ENCODE measurements around the gene PRKCA. TPM values are rescaled to one million over a fixed set of nuclear protein-coding genes. Genes with fewer than 3 reads are reported as not detected.
"Not testable (repeated sequence)": the region's sequence is repeated elsewhere in the genome, so short reads cannot be mapped to it uniquely, and the experiment has no call there.

PRKCA gene
- polyA plus RNA-seq, 3 donors: 24.5 to 28.5 (median 27.0) TPM

DNA sequence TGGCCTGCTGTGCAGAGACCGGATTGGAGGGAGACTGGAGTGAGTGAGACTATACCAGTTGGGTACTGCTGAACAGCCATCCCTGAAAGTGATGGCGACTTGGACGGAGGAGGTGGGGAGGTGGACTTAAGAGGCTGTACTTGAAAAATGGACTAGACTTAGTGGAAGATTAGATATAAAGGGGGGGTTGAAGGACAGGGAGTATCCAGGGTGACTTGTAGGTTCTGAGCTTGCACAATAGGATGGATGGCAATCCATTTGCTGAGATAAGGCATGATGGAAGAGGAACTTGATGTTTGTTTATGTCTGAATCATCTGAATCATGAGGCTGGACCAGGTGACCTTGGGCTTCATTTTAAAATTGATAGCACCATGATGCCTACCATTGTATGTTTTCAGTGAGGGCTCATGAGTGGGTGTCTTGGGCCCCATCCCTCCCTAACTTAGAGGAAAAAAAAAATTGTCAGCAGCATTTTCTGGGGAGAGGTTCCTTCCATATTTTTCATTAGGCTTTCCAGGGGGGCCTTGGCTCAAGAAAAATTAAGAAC is 41.2 kb downstream of the PRKCA start:
- DNase-seq (ENCODE audit: extremely low read depth in 1 of 11, low read depth in 9 of 11, low spot score in 4 of 11): no peak

DNA sequence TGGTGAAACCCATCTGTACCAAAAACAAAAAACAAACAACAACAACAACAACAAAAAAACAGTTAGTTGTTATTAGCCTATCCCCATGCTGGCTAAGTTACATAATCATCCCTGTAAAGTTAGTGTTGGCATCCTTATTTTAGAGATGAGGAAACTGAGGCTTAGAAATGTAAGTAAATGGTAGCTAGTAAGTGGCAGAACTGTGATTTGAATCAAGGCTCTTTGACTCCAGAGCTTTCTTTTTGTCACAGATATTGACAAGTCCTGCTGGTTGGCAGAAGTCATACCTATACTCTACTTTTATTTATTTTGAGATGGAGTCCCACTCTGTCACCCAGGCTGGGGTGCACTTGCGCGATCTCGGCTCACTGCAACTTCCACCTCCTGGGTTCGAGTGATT is 42.1 kb downstream of the PRKCA start:
- DNase-seq (ENCODE audit: extremely low read depth in 1 of 11, low read depth in 9 of 11, low spot score in 4 of 11): no peak

GRCh38 chr17:66345264-66345663 is 42.9 kb downstream of the PRKCA start:
- no peak for DNase-seq (ENCODE audit: extremely low read depth in 1 of 11, low read depth in 9 of 11, low spot score in 4 of 11)

GRCh38 chr17:66345949-66346638 is 43.7 kb downstream of the PRKCA start:
- not testable (repeated sequence) for DNase-seq (ENCODE audit: extremely low read depth in 1 of 11, low read depth in 9 of 11, low spot score in 4 of 11)

DNA sequence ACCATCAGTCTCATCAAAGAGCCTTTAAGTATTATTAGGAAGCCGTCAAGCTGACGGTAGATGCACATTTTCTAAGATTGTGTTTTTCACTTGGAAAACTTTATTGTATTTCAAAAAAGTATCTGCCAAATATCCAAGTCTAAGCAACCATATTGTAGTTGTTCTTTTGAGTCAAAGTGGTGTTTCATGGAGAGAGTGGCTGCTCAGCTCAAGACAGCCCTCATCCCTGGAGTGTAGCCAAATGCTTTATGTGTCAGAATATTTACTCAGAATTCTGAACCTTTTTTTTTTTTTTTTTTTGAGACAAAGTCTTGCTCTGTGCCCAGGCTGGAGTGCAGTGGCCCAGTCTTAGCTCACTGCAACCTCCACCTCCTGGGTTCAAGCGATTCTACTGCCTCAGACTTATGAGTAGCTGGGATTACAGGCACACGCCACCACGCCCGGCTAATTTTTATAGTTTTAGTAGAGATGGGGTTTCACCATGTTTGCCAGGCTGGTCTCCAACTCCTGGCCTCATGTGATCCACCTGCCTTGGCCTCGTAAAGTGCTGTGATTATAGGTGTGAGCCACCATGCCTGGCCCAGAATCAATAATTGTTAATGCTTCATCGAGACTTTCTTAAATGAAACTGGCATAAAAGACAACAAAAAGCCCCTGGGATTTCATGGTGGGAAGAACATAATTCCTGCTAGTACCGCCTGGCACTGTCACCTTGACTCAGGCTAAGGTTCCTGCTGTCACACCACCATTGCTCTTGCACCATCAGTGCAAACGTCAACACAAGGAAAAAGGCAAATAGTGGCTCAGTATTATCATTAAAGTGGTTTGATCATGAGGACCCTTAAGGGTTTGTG is 45.5 kb downstream of the PRKCA start:
- no peak for DNase-seq (ENCODE audit: extremely low read depth in 1 of 11, low read depth in 9 of 11, low spot score in 4 of 11)

DNA sequence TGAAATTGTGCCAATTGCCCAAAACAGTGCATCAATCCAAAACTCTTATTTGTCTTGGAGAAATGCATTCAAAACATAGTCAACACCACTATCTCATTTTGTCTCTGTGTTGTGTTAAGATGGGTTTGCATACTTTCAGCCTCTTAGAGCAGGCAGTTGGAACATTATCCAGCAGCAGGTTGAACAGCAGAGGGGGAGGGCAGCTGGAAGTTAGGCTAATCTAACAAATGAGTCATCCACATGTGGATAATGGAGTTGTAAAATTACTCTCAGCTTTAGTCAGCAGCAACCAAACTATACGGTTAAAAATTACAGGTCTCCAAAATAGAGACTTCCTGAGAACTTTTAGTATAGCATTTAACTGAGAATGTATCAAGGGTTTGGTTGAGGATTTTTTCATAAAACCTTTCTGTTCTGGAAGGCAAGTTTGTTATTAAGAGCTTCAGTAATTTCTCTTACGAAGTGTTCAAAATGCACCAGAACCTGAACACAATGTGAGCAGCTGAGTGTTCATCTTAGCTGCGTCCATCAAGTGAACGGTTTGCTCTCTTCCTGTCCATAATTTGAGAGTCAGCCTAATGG is 46.3 kb downstream of the PRKCA start:
- no peak for DNase-seq (ENCODE audit: extremely low read depth in 1 of 11, low read depth in 9 of 11, low spot score in 4 of 11)

DNA sequence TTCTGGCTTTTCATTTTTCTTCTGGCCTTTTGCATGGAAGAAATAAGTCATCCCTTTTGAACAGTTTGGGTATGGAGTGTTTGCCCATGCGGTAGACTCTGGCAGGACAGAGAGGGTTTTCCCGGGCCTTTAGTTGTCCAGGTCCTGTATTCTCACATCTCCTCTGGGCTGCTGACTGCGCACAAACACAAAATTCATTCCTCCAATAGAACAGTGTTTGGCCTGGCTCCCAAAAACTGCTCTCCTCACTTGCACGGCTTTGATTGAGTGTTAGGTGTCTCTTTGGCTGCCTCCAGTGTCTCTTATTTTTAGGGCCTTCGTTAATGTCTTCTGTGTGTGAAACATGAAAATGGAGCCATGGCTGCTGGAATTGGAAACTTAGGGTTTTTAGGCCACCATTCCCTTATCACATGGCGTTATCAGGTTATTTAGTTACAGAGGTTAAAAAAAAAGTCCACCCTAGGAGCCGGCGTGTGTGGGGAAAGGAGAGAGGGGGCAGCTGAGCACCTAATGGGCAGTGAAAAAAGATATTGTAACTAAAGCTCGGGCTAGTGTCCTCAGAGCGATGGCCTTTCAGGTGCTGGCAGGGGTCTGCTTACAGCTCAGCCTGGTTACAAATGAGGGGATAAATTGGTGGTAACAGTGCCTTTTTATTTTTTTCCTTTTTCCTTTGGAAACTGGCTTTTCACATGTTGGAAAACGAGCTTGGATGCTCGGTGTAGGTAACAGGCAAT is 47.3 kb downstream of the PRKCA start:
- no peak for DNase-seq (ENCODE audit: extremely low read depth in 1 of 11, low read depth in 9 of 11, low spot score in 4 of 11)

DNA sequence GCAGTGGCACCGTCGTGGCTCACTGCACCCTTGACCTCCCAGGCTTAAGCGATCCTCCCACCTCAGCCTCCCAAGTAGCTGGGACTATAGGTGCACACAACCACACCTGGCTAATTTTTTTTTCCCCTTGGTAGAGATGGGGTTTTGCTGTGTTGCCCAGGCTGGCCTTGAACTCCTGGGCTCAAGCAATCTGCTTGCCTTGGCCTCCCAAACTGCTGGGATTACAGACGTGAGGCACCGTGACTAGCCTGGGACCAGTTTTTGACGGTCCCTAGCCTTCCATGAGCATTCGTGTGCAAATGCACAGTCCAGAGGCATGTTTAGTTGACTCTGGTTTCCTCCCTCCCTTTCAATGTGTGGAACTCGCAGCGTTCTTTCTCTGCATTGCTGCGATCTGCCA is 48.2 kb downstream of the PRKCA start:
- DNase-seq (ENCODE audit: extremely low read depth in 1 of 11, low read depth in 9 of 11, low spot score in 4 of 11): not testable (repeated sequence)

DNA sequence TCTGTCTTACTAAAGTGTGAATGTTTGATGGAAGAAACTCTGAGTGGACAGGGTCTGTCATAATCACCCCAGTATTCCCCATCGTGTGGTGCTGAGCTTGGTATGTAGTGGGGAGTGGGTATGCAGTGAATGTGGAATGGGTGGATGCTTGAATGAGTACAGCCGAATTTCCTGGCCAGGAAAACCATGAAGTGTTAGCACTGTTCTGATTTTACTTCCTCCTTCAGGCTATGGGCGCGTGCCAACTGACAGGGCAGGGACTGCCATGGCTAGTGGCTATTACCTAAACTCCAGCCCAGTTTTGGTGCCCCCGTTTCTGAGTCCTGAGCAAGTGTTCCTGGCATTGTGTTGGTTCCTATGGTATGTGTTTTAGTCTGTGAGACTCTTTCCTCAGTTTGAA is 48.6 kb downstream of the PRKCA start:
- DNase-seq (ENCODE audit: extremely low read depth in 1 of 11, low read depth in 9 of 11, low spot score in 4 of 11): no peak

DNA sequence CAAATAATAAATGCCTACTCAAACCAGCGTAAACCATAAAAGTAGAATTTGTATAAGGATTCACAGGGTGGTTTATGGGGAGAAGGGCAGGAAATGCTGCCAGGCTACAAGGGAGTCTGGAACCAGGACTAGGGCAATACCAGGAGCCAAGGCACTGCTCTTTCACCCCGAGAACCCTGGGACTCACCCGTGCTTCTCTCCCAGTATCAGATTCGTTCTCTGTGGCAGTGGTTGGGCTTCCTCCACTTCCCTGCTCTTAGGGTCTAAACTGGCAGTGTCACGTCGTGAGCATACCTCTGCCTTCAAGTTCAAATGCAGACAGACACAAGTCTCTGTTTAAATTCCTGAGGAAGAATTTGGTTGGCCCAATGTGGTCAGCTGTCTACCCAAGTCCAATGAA is 49.3 kb downstream of the PRKCA start:
- DNase-seq (ENCODE audit: extremely low read depth in 1 of 11, low read depth in 9 of 11, low spot score in 4 of 11): no peak

DNA sequence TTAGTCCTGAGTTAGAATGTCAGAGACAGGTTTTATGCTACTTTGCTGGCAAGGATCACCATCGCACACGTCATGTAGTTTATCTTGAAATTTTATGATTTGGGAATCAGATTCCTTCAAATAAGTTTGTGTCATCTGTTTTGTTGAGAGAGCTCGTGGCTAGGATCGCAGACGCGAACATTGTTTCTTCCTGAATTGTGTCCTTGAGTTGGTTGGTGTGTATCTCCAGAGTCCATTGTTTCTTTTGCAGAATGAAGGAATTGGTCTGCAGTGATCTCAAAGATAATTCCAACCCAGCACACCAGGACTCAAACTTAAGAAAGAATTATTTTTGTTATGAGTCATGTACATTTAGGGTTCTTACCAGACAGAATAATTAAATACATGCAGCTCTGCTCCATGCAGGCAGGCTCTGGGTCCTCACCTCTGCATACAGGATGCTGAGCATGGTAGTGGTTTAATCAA is 51.6 kb downstream of the PRKCA start:
- DNase-seq (ENCODE audit: extremely low read depth in 1 of 11, low read depth in 9 of 11, low spot score in 4 of 11): no peak

GRCh38 chr17:66354472-66354871 is 52.1 kb downstream of the PRKCA start:
- no peak for DNase-seq (ENCODE audit: extremely low read depth in 1 of 11, low read depth in 9 of 11, low spot score in 4 of 11)

- DNase-seq (ENCODE audit: extremely low read depth in 1 of 11, low read depth in 9 of 11, low spot score in 4 of 11): no peak
These were observed 52.6 kb downstream of the PRKCA start for GRCh38 chr17:66354981-66355380.

DNA sequence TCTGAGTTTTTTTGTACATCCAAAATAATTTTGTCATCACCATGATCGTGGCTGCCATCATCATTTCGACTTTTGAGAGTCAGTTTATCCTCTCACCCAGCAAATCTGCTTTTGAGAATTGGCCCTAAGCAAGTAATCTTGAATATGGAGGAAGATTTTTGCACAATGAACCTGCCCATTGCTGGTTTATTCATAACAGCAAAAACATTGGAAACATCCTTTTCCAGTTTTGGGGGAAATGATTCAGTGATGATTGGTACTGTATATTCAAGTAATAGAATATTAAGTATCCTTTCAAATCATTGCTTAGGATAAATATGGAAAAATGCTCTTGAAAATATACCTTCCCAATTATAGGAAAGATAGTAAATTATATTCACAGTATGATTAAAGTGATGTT is 53.1 kb downstream of the PRKCA start:
- no peak for DNase-seq (ENCODE audit: extremely low read depth in 1 of 11, low read depth in 9 of 11, low spot score in 4 of 11)

DNA sequence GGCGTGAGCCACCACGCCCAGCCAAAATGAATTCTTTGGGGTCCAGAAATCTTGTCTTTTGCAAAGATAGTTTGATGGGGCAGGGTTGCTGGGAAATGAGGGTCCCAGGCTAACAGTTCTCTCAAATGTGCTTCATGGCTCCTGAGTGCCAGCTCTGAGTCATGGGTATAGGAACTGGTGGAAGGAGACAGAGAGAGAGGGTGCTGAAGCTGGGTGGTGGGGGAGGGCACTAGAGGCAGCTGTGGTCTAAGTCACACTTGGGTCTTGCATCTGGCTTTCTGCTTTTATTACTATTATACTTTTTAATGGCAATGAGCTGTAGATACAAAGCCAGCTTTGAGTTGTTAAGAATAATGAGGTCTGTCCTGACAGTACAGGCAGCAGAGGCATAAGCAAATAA is 54.6 kb downstream of the PRKCA start:
- DNase-seq (ENCODE audit: extremely low read depth in 1 of 11, low read depth in 9 of 11, low spot score in 4 of 11): no peak

GRCh38 chr17:66359351-66359750 is 56.9 kb downstream of the PRKCA start:
- no peak for DNase-seq (ENCODE audit: extremely low read depth in 1 of 11, low read depth in 9 of 11, low spot score in 4 of 11)

DNA sequence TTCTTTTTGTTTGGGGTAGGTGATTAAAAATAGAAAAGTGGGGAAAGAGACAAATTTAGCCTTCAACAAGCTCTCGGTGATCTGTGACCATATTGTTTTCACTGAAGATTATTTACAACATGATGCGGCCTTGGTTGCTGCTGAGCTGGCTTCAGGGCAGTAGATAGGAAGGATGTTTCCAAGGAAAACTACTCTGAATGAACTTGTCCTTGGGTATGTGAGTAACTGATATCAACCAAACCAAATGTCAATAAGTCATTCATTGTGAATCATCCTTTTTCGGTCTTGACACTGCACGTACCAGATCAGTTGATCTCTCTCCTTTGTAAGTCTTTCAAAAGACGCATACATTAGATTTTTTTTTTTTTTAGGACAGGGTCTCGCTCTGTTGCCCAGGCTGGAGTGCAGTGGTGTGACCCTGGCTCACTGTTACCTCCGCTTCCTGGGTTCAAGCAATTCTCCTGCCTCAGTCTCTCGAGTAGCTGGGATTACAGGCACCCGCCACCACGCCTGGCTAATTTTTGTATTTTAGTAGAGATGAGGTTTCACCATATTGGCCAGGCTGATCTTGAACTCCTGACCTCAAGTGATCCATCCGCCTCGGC is 58.6 kb downstream of the PRKCA start:
- DNase-seq (ENCODE audit: extremely low read depth in 1 of 11, low read depth in 9 of 11, low spot score in 4 of 11): not testable (repeated sequence)

- no peak for DNase-seq (ENCODE audit: extremely low read depth in 1 of 11, low read depth in 9 of 11, low spot score in 4 of 11)
These were observed 62.1 kb downstream of the PRKCA start for GRCh38 chr17:66364508-66364907.

- no peak for DNase-seq (ENCODE audit: extremely low read depth in 1 of 11, low read depth in 9 of 11, low spot score in 4 of 11)
These were observed 62.6 kb downstream of the PRKCA start for GRCh38 chr17:66364990-66365490.
